ENCODE results near the gene ST6GALNAC5. TPM values are rescaled to one million over a fixed set of nuclear protein-coding genes. Genes with fewer than 3 reads are reported as not detected.
"Not testable (repeated sequence)": the region's sequence is repeated elsewhere in the genome, so short reads cannot be mapped to it uniquely, and the experiment has no call there.

The ST6GALNAC5 gene
- polyA plus RNA-seq, 4 donors = 3.3 to 4.5 (median 4.2) TPM

GRCh38 chr1:76933847-76934815, 66.9 kb downstream of the ST6GALNAC5 start:
- DNase-seq (ENCODE audit: low read depth in 4 of 4, low spot score in 3 of 4) = no peak

DNA sequence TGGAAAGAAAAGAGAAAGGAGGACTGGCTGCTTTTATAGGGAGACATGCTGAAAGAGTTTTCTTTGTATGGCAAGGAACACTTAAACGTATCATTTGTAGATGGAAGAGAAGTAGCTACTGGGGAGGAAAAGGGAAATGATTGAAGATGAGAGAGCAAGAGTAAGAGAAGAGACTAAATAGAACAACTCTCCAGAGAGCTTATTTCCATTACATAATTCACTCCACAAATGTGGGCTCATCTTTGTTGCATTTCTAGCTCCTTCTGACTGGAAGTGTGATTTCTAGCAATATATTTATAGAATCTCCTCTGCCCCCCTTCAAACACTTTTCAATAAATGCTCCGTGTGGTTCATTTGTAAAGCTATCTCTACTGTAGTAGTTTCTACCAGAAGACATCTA, 71.0 kb downstream of the ST6GALNAC5 start:
- DNase-seq (ENCODE audit: low read depth in 4 of 4, low spot score in 3 of 4) = no peak

DNA sequence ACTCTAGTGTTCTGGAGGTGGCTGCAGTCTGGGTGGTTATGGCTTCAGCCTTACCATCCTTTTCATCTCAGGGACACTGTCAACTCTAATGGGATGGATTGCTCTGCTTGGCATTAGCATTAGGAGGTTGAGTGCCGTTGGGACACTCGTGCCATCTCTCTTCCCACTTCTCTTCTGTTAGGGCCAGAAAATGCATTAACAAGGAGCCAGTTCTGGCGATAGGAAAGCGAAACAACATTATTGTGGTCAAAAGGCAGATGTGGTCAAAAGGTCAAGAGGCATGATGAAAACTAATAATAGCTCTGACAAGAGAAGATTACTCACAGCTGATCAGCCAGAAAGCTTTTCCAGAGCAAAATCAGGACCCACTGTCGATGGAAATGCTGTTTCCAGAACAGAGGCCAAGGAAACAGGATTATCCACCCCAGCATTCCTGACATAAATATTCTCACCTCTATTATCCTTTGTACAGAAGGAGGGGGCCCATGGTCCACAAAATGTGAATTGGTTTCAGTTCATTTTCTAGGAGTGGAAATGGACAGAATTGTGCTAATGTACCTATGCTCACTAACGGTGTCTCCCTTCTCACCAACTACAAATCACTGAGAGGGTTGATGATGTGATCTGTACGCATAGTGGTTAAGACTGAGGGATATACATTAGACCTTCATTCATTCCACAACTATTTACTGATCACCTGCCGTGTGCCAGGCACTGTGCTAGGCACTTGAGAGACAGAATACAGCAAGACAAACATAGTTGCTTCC, 72.0 kb downstream of the ST6GALNAC5 start:
- no peak for DNase-seq (ENCODE audit: low read depth in 4 of 4, low spot score in 3 of 4)

- DNase-seq (ENCODE audit: low read depth in 4 of 4, low spot score in 3 of 4) = no peak
Observed at GRCh38 chr1:76939817-76940216, 72.5 kb downstream of the ST6GALNAC5 start.

GRCh38 chr1:76940571-76941335, 73.5 kb downstream of the ST6GALNAC5 start:
- DNase-seq (ENCODE audit: low read depth in 4 of 4, low spot score in 3 of 4) = no peak

GRCh38 chr1:76942549-76942948, 75.3 kb downstream of the ST6GALNAC5 start:
- DNase-seq (ENCODE audit: low read depth in 4 of 4, low spot score in 3 of 4) = no peak

DNA sequence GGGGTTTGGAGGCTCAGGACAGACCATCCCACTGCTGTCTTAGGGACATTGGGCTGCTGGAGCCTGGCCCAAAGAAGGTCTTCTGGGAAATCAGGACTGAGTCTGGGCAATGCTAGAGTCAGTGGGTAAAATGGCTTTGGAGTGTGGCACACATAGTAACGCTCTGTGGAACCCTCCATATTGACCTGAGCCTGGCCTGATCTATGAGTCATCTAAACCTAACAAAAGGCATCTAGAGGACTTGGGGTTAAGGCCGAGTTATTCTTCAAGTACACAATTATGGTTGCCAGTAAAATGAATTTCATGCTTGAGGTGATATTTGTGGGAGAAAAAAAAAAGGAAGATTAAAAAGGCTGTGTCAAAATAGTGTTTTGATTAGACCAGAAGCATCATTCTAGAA, 77.7 kb downstream of the ST6GALNAC5 start:
- no peak for DNase-seq (ENCODE audit: low read depth in 4 of 4, low spot score in 3 of 4)

DNA sequence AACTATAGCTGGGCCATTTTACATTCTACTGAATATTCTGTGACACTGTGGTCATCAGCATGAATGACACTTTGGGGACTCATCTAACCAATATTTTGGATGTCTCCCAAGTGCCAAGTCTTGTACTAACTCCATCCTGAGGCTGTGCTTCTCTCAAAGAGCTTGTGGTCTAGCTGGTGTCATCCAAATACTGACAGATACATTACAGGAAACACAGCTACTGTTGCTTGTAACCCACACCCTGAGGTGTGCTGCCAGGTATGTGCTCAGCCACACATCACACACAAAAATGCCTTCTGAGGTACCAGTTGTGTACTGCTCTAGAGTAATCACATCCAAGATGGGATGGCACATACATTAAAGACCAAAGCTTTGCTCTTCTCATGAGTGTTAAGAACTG, 81.6 kb downstream of the ST6GALNAC5 start:
- DNase-seq (ENCODE audit: low read depth in 4 of 4, low spot score in 3 of 4) = no peak

DNA sequence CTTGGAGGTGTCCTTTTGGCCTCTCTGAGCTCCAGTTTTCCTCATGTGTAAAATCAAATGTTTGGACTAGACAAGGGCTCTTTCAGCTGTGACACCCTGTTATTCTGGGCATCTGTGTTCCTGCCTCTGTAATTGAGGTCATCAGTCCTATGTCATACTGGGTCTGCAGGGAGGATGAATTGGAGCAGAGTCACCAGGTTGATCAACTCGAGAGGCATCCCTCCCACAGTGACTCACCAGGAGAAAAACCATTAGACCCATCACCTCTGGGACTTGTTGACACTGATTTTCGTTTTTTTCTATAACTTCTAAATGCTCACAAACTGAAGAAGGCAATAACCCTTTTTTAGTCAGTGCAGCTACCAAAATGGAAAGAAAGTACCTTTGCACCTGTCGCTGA, 82.2 kb downstream of the ST6GALNAC5 start:
- DNase-seq (ENCODE audit: low read depth in 4 of 4, low spot score in 3 of 4) = no peak

GRCh38 chr1:76950306-76950705, 83.0 kb downstream of the ST6GALNAC5 start:
- DNase-seq (ENCODE audit: low read depth in 4 of 4, low spot score in 3 of 4) = no peak

DNA sequence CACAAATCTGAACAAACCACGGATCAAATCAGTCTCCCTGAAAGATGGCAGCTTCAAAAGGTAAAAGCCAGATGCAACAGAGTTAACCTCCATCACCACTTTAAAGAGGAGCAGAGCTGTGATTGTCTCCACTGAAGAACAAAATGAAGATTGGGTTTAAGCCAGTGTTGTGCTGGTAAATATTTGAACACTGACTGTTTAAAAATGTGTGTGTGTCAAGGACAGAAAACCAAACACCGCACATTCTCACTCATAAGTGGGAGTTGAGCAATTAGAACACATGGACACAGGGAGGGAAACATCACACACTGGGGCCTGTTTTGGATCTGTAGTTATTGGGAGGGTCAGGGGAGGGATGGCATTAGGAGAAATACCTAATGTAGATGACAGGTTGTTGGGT, 83.9 kb downstream of the ST6GALNAC5 start:
- no peak for DNase-seq (ENCODE audit: low read depth in 4 of 4, low spot score in 3 of 4)

DNA sequence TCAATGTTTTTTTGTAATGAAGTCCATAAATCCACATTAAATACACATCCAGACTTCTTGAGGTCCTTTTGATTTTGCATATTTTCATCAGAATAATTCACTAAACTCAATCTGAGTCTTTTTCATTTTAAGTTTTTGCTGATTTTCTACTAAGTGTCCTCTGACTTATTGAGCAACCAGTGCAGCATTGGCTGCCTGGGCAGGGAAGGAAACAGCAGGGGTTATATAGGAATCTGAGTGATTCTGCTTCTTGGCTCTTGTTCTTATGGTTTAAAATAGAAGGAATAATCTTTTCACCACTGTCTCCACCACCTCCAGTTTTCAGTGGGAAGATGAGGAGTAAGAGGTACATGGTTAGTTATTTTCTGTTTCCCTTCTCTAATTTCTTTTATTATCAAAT, 88.4 kb downstream of the ST6GALNAC5 start:
- DNase-seq (ENCODE audit: low read depth in 4 of 4, low spot score in 3 of 4) = no peak

GRCh38 chr1:76957961-76958360, 90.7 kb downstream of the ST6GALNAC5 start:
- DNase-seq (ENCODE audit: low read depth in 4 of 4, low spot score in 3 of 4) = no peak

GRCh38 chr1:76958828-76959227, 91.5 kb downstream of the ST6GALNAC5 start:
- no peak for DNase-seq (ENCODE audit: low read depth in 4 of 4, low spot score in 3 of 4)

- DNase-seq (ENCODE audit: low read depth in 4 of 4, low spot score in 3 of 4) = no peak
Observed at GRCh38 chr1:76959556-76959955, 92.3 kb downstream of the ST6GALNAC5 start.

DNA sequence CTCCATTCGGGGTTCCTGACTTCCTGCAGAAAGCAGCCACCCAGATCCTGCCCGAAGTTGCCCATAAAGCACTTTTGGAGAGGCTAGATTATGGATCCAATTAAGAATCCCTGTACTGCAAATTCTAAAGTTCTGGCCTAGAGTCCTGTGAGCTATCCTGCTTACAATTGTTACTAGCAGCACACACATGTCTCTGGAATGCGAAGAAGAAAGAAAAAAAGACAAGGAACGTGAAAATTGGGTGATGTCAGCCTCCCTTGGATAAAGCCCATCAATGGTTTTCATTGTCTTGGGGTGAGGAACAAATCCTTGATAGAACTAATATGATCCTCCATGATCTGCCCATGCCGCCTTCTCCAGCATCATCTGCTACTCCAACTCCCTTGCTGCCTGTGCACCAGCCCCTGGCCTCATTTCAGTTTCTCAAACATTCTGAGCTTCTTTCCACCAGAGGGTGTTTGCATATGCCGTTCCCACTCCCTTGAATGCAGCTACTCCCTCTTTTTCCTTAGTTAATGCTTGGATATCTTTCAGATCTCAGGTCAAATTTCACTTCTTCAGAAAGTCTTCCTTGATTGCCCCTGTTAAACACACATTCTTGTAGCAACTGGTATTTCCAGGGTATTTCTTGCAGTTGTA, 94.0 kb downstream of the ST6GALNAC5 start:
- DNase-seq (ENCODE audit: low read depth in 4 of 4, low spot score in 3 of 4) = no peak

- no peak for DNase-seq (ENCODE audit: low read depth in 4 of 4, low spot score in 3 of 4)
Observed at GRCh38 chr1:76961820-76962207, 94.5 kb downstream of the ST6GALNAC5 start.

GRCh38 chr1:76981267-76981666, 114.0 kb downstream of the ST6GALNAC5 start:
- not testable (repeated sequence) for DNase-seq (ENCODE audit: low read depth in 4 of 4, low spot score in 3 of 4)

- DNase-seq (ENCODE audit: low read depth in 4 of 4, low spot score in 3 of 4) = no peak
Observed at GRCh38 chr1:76989976-76990375, 122.7 kb downstream of the ST6GALNAC5 start.

- no peak for DNase-seq (ENCODE audit: low read depth in 4 of 4, low spot score in 3 of 4)
Observed at GRCh38 chr1:76993036-76993435, 125.8 kb downstream of the ST6GALNAC5 start.

Measured in right renal pelvis (tissue), 4 donors.